K562 (cell line): ENCODE measurements around the gene P4HB. TPM values are rescaled to one million over a fixed set of nuclear protein-coding genes. Genes with fewer than 3 reads are reported as not detected.

Experiments
- BDP1 ChIP-seq: IDR thresholded peaks from 3 replicates; pipeline ENCODE4 v1.6.1; 2011; ENCODE audit not compliant: insufficient read length, insufficient read depth
- FUS ChIP-seq: fragments of 200-400 bp; formaldehyde crosslinking; optimal IDR thresholded peaks from 2 replicates; pipeline ENCODE3; 2017; ENCODE audit warnings: low read depth, low read length
- GATAD2B ChIP-seq: fragments of 450-650 bp; IDR thresholded peaks from 2 replicates; pipeline ENCODE4 v1.6.1; 2017; ENCODE audit warnings: mild to moderate bottlenecking, borderline replicate concordance
- GTF2F1 ChIP-seq: IDR thresholded peaks from 2 replicates; pipeline ENCODE4 v1.6.1; 2011; ENCODE audit warnings: low read depth, low read length, improper control_type of control experiment
- ILK ChIP-seq: fragments of 450-650 bp; IDR thresholded peaks from 2 replicates; pipeline ENCODE4 v1.6.1; 2016; ENCODE audit warnings: missing genetic modification characterization, low read depth, mild to moderate bottlenecking, missing compliant biosample characterization, moderate library complexity, borderline replicate concordance
- KDM5B ChIP-seq: fragments of 200-600 bp; sonication (generic); IDR thresholded peaks from 2 replicates; pipeline ENCODE4 v1.6.1; 2012; ENCODE audit warnings: low read depth, mild to moderate bottlenecking, moderate library complexity, low read length, control low read depth, inconsistent platforms; ENCODE audit not compliant: insufficient replicate concordance
- MNT ChIP-seq, 2 experiments: fragments of 450-650 bp; conservative IDR thresholded peaks; 2 replicates each; pipeline ENCODE4 v1.6.1; 2017; ENCODE audit warnings: mild to moderate bottlenecking in 2 of 2, moderate library complexity in 2 of 2
- NR3C1 ChIP-seq: sonication (generic); formaldehyde crosslinking; IDR thresholded peaks from 2 replicates; pipeline ENCODE4 v1.8.1; 2022; ENCODE audit warnings: missing genetic modification reagents
- PHB ChIP-seq: fragments of 250-450 bp; sonication (Bioruptor Pico); IDR thresholded peaks from 2 replicates; pipeline ENCODE4 v1.5.0; 2021
- POU5F1 ChIP-seq: fragments of 150-350 bp; IDR thresholded peaks from 2 replicates; pipeline ENCODE4 v1.6.1; 2014; ENCODE audit warnings: borderline replicate concordance, low read length, low read depth, mild to moderate bottlenecking; ENCODE audit not compliant: partially characterized antibody
- RAD51 ChIP-seq: fragments of 450-650 bp; IDR thresholded peaks from 2 replicates; pipeline ENCODE4 v1.7.1; 2016; ENCODE audit warnings: low read depth, mild to moderate bottlenecking, borderline replicate concordance
- RCOR1 ChIP-seq, 2 experiments: IDR thresholded peaks; 2 replicates each; pipeline ENCODE4 v1.6.1; 2012; ENCODE audit warnings: low read depth in 2 of 2, low read length in 2 of 2, borderline replicate concordance in 1 of 2, improper control_type of control experiment in 1 of 2
- SMAD3 ChIP-seq: fragments of 450-650 bp; formaldehyde crosslinking; conservative IDR thresholded peaks from 2 replicates; pipeline ENCODE4 v1.4.0; 2020; ENCODE audit warnings: mild to moderate bottlenecking
- SUPT5H ChIP-seq: fragments of 450-650 bp; IDR thresholded peaks from 2 replicates; pipeline ENCODE4 v1.6.1; 2016
- XRCC3 ChIP-seq: fragments of 450-650 bp; IDR thresholded peaks from 2 replicates; pipeline ENCODE4 v1.6.1; 2017; ENCODE audit warnings: mild to moderate bottlenecking, moderate library complexity
- ZFX ChIP-seq: sonication (generic); formaldehyde crosslinking; IDR thresholded peaks from 2 replicates; pipeline ENCODE4 v1.8.0; 2022; ENCODE audit warnings: mild to moderate bottlenecking, missing genetic modification reagents, moderate library complexity
- ZNF592 ChIP-seq: fragments of 450-650 bp; IDR thresholded peaks from 2 replicates; pipeline ENCODE4 v1.6.1; 2017; ENCODE audit warnings: antibody characterized with exemption, mild to moderate bottlenecking
- ZSCAN32 ChIP-seq: fragments of 450-650 bp; formaldehyde crosslinking; IDR thresholded peaks from 2 replicates; pipeline ENCODE4 v1.4.0; 2020; ENCODE audit warnings: mild to moderate bottlenecking, moderate library complexity
- polyA plus RNA-seq, 8 experiments: library from polyadenylated mRNA; depleted of rRNA in 4 of 8; stranded (reverse) in 5 of 8; unstranded in 3 of 8; fragments of >200 nt; fragmentation: Nextera tagmentation in 2 of 8; fragmentation: Illumina TruSeq in 1 of 8; extraction: Ambion mirVana in 2 of 8; extraction: Trizol in 1 of 8; gene quantifications; 2 replicates each; pipeline versions ENCODE4 v1.2.1 to v1.2.3, GENCODE V29; 2011 to 2014; ENCODE audit warnings: inconsistent platforms in 1 of 8, missing spikeins in 1 of 8
- total RNA-seq, 7 experiments: library from RNA; depleted of rRNA in 6 of 7; stranded (reverse); fragments of >200 nt in 6 of 7; fragmentation: Illumina TruSeq in 2 of 7; extraction: Trizol in 2 of 7; gene quantifications; 2 replicates each; pipeline versions ENCODE4 v1.2.1 to v1.2.3, GENCODE V29; 2011 to 2021; ENCODE audit warnings: low replicate concordance in 1 of 7
- TF ChIP-seq, protein P1 (sequence below): sonication (generic); formaldehyde crosslinking; IDR thresholded peaks from 2 replicates; pipeline ENCODE4 v1.8.0; 2022; ENCODE audit warnings: missing genetic modification reagents, mild to moderate bottlenecking, borderline replicate concordance
- TF ChIP-seq, protein P2 (sequence below): sonication (generic); formaldehyde crosslinking; IDR thresholded peaks from 2 replicates; pipeline ENCODE4 v1.8.1; 2023; ENCODE audit warnings: mild to moderate bottlenecking, missing genetic modification reagents

P4HB gene
- total and polyA plus RNA-seq, 9 of the 15 experiments (the other 6 are each of a cell fraction or from before 2014, with no cell fraction given) = 4.4 to 645 (median 325) TPM

GRCh38 chr17:81871387-81872230 lies 11.3 kb upstream of the P4HB start (continued):
- peak; percentile 99 for TF ChIP-seq ZFX (CRISPR knock-in tag)
- TF ChIP-seq, protein P1, sequence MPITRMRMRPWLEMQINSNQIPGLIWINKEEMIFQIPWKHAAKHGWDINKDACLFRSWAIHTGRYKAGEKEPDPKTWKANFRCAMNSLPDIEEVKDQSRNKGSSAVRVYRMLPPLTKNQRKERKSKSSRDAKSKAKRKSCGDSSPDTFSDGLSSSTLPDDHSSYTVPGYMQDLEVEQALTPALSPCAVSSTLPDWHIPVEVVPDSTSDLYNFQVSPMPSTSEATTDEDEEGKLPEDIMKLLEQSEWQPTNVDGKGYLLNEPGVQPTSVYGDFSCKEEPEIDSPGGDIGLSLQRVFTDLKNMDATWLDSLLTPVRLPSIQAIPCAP (CRISPR knock-in tag) = peak; percentile 87; the same call in 1 of the 2 replicates
- TF ChIP-seq GTF2F1 = 0 out of 2 replicates have a peak, but pooled peaks have one; percentile 54
- TF ChIP-seq RAD51 = peak; percentile 51; the same call in 1 of the 2 replicates
- no peak for TF ChIP-seq ZSCAN32
- TF ChIP-seq NR3C1 = peak; percentile 64; the same call in 1 of the 2 replicates
- TF ChIP-seq SMAD3 (CRISPR knock-in tag) = peak; percentile 15; the same call in 1 of the 2 replicates
- no peak for TF ChIP-seq XRCC3
- TF ChIP-seq, protein P2, sequence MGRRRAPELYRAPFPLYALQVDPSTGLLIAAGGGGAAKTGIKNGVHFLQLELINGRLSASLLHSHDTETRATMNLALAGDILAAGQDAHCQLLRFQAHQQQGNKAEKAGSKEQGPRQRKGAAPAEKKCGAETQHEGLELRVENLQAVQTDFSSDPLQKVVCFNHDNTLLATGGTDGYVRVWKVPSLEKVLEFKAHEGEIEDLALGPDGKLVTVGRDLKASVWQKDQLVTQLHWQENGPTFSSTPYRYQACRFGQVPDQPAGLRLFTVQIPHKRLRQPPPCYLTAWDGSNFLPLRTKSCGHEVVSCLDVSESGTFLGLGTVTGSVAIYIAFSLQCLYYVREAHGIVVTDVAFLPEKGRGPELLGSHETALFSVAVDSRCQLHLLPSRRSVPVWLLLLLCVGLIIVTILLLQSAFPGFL = 0 out of 2 replicates have a peak, but pooled peaks have one; percentile 61
- TF ChIP-seq KDM5B = peak; percentile 72
- no peak for TF ChIP-seq FUS
- peak; percentile 96 for TF ChIP-seq ZNF592
- peak; percentile 71 to 89; a peak in 3 of 4 replicates for TF ChIP-seq MNT (conservative IDR thresholded peaks at IDR 0.05)
- no peak for TF ChIP-seq BDP1
- peak; percentile 100 for TF ChIP-seq GATAD2B
- TF ChIP-seq POU5F1 = no peak
- TF ChIP-seq SUPT5H = peak; percentile 50
- 0 out of 4 replicates have a peak, but pooled peaks of 1 of the 2 experiments have one; percentile 4 for TF ChIP-seq RCOR1 (IDR thresholded peaks at IDR 0.05; ENCODE audit: borderline replicate concordance in 1 of 2, low read depth in 2 of 2, low read length in 2 of 2)
- TF ChIP-seq ILK (tag) = no peak
- peak; percentile 92; the same call in 1 of the 2 replicates for TF ChIP-seq PHB (CRISPR knock-in tag)
